ENCODE data around the gene AKAP13.

Gene AKAP13

DNA sequence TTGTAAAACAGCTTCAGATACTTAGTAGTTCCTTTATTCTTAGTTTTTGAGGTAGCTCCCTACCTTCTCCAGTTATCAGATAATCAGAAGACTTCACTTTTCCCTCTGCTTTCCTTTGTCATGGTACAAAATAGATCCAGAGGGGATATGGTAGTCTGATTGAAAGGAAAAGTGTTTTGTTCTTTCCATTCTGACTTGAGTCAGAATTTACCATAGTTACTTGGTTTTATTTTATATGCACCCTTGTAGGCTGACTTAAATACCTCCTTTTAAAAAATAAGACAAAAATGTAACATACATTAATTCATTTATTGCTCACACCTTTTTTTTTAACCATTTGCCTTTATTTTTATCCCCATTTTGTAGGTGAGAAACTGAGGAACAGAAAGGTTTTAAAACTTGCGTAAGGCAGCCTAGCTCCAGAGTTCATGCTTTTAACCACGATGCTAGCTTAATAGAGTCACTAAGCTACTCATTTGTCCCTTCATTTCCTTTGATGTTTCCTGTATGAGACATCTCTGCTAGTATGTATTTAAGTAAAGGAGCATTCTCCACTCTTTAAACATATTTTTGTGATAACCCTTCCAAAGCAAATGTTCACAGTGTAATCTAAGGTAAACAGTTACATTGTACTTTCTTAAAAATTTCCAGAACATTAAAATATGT, 226.9 kb downstream of the AKAP13 start:
- no peak for DNase-seq

DNA sequence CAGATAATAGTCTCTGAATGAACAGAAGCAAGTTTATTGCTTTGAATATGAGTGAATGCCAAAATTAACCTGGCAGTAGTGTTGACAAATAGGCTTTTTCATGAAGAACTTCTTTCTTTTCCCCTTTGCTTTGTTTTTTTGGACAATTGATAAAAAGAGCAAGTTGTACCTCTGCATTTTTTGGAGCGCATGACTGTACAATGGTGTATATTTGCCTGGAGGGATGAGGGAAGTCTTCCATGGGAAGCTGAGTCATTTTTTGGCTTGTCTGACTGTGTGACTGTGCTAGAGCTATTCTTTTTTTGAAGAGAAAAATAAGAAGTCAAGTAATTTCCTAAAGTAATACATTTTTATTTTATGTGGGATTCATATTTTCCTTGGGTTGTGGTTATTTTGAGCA, 227.4 kb downstream of the AKAP13 start:
- no peak for DNase-seq

DNA sequence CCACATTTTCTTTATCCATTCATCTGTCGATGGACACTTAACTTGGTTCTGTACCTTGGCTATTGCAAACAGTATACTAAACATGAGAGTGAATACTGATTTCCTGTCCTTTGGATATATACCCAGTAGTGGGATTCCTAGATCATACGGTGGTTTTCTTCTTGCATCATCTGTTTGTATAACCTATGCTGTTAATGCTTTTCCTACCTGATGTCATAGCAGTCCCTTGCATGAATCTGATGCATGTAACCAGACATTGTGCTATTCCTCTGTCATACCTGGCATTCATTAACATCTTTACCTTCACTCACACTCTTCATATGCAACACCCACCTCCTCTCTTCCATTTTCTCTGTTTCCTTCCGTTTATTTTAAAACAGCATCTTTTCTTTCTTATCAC, 229.1 kb downstream of the AKAP13 start:
- DNase-seq: no peak

DNA sequence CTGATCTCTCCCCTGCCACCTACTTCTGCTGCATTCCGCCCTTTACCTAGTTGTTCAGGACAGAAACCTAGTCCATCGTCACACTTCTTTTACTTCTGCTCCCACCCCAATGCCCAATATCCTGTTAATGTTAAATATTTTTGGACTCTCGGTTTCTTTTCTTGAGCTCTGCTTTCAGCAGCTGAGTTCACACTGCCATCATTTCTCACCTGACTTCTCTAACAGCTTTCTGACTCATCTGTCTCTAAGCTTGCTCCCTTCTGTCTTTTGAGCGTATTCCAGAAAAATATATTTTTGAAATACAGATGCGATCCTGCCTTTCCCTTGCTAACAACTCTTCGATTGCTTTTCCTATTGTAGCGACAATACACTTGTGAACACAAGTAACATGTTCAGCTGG, 231.0 kb downstream of the AKAP13 start:
- no peak for DNase-seq

DNA sequence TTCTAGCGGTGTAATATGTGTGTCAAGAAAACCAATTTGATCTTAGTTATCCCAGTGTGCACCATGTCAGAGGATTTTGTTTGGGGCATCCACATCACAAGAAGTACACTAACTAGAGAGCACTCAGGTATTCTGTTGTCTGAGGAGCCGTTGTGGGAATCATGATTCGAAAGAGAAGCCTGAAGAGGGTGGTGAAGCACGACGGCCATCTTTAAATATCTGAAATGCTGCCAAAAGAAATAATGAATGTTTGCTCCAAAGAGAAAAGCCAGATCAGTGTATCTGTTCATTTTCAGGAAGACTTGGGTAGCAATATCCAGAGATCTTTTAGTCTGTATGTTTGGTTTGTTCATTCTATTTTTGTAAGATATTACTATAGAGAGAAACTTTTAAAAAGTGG, 233.7 kb downstream of the AKAP13 start:
- no peak for DNase-seq

DNA sequence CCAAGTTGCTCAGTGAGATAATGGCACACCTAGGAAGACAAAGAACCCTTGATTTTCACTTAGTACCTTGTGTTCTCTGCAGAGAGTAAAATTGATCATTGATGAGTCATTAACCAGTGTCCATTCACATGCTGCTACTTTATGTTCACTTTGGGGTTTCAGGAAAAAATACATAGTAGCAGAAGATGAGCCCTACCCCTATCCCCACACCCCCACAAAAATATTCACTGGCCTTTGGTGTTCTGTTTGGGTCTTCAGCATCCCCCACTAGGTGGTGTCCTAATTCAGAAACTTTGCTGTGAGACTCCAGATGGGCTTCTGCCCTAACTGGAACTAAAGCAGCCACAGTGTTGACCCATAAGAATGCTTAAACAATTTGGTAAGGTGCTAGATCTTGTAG, 235.5 kb downstream of the AKAP13 start:
- no peak for DNase-seq

DNA sequence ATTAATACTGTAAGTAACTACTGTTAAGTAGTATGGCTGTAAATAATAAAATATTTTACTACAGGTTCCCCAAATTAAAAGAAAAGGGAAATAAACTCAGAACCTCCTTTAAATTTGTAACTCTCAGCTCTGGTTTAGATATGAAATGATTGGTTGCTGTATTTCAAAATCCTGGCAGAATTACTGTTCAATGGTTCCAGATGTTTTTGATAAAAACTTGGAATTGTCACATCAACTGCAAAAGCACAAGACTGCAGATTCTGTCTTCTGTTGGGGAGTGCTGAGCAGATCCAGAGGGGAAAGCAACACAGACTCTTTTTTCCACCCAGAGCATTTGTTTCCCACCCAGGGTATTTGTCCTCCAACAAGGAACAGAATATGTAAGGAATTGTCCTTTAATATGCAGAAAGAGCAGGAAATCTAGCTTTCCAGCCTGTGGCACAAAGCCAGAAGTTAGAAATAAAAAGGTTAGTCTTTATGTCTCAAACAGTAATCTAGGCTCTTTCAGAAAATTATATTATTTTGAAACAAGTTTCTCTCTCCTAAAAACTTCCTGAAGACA, 236.2 kb downstream of the AKAP13 start:
- DNase-seq: no peak

DNA sequence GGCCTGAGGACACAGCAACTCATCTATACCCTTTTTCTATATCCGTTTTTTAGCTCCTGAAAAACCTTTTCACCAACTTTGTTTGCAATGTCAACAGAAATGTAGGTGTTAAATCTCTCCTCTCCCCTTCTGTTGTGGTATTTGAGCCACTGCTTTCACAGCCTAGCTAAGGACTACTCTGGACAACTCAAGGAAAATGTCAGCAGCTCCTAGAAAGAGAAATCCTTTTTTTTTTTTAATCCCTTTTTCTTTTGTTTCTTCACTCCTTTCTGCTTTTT, 237.8 kb downstream of the AKAP13 start:
- no peak for DNase-seq

DNA sequence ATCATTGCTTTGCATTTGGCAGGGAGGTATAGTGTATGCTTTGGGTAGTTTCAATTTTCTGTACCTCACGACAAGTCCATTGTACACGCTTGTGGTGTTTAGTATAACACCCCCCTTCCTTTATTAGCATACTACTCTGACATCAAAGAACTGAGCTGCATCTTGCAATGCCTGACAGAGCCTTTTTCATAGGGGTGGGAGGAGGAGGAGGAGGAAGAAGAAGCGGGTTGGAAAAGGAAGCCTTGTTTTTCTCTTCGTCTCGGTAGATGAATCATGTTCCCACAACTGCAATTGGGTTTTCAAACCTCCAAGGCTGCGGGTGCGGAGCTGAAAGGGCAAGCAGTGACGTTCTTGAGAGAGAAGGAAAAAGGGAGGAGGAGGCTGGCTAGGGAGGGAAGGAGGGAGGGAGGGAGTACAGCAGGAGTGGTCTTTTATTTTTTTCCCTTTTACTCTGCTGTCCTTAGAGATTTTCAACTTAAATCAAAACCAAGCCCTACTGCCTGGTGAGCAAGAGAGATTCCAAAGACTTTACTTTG, 238.6 kb downstream of the AKAP13 start:
- peak; percentile 76 to 79 for DNase-seq

DNA sequence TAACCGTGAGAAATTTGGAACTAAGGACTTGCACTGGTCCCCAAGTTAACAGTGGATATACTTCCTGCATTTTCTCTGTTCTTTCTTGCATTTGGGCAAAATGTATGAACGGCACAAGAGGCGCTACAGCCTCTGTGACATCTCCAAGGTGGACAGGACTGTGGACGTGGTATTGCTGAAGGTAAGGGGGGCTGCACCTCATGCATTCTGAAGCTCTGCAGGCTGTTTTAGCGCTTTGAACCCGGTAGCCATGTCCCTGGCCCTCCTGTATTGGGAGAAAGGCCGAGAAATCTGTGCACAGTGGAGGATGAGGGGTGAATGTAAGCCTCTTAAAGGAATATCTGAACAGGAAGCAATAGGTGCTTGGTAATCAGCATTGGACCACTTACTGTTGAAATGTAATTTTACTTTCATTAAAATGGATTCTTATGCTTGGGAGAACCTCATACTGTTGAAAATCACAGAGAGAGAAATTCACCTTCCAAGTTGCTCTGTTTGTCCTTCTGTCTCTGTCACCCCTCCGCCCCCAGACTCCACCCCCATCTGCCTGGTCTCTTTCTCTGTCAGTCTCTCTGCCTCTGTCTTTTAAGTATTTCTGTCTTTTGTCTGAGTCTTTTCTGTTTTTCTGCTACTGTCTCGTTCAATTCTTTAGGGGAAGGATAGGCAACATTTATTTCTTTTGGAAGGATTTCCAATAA, 239.7 kb downstream of the AKAP13 start:
- peak in 1 of 2 experiments; percentile 47 for DNase-seq

DNA sequence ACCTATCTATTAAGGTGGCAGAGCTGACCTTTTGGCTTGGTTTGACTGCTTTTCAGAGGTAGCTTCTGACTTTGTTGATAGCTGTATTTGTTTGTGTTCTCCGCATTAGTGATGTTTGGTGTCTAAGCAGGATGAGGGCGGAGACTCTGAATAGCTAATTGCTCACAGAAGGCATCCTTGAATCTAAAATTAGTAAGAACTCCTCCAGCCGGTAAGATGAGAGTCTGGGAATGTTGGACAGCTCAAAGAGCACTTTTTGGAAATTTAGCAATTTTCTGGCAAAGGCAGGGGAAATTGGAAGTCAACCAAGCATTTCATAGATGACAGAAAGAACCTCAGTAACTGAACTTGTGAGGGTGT, 240.3 kb downstream of the AKAP13 start:
- DNase-seq: no peak

DNA sequence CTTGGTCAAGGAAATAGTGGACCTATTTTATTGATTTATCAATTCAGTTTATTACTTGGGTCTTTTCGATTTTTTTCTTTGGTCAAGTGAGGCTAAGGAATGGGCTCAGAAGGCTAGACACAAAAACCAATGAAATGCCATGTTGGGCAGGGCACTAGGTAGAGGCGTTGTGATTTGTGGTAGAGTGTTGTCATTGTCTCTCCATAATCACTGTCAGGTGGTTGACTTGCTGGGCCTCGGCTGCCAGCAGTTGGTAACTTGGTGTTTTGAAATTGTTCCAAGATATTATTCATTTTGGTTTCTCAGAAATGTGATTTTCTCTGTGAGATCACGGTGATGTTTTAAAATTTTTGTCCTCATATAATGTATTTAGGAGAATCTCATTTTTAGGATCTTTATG, 240.7 kb downstream of the AKAP13 start:
- DNase-seq: no peak

DNA sequence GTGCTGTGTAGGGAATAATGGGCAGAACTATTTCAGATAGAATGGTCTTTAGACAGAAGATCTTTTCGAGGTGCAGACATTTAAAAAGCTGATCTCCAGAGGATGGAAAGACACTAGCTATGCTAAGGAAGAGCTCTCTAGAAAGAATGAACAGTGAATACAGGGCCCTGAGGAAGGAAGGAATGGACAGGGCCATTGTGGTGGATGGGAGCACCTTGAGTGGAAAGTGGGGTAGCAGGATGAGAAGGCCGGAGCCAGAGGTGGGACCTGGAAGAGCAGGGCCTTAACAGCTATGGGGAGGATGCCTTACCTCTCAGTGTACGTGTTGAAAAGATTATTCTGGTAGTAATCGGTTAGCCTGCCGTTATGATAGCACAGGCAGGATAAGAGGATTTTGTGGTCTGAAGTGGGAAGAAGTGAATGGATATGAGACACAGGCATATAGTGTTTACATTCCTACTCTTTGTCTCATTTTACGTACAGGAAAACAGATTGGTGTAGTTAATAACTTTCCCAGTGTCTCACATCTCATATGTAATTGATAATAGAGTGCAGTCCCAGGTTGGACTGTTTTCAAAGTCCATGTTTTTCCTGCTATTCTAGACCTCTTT, 241.9 kb downstream of the AKAP13 start:
- DNase-seq: no peak

DNA sequence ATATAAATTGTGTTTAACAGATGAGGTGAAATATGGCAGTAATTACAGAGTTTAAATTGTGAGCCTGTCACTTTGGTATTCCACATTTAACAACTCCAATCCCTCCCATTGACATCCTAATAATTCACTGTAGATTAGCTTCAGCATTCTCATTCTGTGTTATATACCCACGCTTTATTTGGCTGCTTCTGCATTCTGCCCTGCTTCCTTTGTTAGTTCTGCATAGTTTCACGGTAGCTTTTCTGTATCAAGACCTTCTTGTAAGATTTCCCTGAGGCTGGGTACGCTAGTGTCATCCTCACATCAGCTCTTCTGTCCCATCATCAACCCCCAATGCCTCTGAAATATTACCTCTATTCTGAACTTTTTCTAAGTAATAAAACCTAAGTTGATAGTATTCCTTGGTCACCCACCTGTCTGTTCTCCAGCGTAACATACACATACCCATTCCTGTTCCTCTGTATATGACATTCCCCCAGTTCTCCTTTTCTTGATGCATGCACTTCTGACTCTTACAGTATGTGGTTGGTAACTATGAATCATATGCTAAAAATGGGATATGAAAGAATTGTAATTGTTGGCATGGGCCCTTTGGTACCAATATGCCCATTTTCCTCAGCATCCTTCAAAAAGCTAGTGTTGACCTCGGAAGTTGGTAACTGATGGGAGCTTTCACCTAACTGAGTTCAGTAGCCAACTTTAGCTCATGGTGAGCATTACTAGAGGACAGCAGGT, 243.1 kb downstream of the AKAP13 start:
- no peak for DNase-seq

DNA sequence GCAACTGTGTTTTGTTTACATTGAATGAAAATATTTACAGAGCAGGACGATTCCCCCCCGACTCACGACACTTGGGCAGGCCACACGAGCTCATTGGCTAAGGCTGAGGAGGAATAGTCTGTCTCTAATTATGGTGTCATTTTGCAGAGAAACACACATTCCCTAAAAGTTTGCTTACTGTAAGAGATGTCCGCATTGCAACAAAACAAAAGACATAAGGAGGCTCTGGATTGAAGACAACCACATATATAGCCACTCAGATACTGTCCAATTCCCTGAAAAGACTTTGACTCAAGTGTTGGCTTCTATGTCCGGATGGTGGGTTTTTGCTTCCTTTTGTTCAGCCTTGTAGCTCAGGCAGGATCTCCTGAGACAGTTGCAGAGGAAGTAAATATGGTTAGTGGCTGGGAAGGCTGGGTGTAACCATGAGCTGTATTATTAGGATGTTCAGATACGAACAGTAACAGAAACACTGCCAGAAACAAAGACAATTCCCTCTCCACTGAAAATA, 243.9 kb downstream of the AKAP13 start:
- DNase-seq: no peak

DNA sequence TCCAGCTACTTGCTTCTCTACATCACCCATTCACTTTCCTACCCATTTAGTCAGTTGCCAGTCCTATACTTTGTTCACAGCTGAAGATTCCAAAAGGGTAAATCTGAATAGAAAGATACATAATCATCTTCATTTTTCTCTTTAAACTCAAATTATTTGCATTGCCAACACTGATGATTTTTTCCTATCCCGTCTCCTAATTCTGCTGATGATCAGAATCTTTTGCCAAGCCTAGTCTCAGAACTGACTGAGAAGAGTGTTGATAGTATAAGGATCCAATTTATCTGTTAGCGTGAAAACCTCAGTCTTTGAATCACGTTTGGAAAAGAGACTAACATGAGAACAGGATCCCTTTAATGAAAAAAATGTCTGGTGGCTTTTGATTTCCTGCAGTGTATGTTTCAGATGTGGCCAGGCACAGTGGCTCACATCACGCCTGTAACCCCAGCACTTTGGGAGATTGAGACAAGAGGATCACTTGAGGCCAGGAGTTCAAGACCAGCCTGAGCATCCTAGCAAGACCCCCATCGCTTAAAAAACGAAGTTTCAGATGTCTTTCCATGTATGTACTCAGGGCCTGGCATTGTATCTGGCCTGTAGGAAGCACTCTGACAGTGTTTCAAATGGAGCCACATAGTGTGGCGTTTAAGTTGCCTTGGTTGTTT, 244.9 kb downstream of the AKAP13 start:
- DNase-seq: no peak

DNA sequence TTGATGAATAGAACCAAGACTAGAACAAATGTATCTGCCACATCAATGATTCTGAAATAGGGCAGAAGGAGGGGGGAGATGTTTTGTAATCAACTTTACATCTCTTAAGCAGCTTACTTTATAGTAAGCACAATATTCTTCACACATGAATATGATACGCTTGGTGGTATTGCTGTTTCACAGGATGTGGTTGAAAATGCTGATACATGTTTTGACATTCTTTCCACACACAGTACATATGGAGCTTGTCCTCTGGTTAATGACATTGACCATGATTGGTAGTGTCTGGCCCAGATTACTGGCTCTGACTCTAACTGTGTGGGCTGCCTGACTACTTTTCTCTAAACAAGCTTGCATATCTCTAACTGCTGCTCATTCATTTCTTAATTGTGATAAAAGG, 245.5 kb downstream of the AKAP13 start:
- DNase-seq: no peak

DNA sequence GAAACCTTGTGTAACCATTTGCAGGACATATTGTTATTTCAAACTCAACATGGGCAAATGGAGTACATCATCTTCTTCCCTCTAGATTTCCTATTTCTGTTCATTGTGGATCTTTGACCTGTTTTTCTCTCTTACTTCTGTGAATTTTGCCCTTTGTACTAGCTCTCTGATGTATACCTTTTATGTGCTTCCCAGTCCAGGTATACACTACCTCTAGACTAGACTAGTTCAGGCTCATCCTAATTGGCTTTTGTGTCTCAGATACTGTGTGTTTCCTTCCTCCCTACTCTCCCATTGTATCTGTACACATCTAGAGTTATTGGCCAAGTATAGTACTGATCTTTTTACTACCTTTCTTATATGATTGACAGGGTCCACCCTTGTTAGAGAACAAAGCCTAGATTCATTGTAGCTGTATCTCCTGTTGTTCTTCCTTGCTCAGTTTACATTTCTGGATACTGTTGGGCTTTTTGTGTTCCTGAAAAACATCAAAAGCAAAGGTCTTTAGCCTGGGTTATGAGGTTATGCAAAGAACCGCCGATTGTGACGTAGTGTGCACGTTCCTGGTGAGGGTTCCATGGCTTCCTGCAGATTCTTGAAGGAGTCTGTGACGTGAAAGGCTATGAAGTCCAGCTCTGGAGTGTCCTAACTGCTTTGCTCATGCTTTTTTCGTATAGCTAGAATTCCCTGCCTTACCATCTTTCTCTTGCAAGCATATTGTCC, 247.0 kb downstream of the AKAP13 start:
- DNase-seq: no peak

DNA sequence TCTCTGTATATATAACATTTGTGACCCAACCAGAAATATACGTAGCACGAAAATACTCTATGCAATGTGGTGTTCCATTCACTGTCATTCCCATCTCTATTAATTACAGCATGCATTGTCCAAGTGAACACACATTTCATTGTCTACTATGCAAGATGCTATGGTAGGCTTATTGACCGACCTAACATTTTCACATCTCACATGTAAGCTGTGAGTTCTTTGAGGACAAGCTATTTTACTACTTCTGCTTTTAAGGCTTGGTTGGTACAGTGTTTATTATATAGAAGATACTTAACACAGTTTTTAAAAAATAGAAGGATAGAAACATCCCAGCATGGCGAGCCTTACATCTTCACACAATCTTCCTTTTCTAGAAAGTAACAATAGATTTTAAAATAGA, 249.9 kb downstream of the AKAP13 start:
- no peak for DNase-seq

DNA sequence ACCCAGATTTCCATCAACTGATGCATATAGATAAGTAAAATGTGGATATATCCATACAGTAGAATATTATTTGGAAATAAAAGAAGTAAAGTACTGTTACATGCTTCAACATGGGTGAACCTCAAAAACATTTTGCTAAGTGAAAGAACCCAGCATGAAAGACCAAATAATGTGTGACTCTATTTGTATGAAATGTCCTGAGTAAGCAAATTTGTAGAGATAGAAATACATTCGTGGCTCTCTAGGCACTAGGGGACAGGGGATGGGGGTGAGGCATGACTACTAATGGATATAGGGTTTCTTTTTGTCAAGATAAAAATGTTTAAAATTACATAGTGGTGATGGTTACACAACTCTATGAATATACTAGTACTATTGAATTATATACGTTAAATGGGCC, 250.6 kb downstream of the AKAP13 start:
- DNase-seq: no peak

DNA sequence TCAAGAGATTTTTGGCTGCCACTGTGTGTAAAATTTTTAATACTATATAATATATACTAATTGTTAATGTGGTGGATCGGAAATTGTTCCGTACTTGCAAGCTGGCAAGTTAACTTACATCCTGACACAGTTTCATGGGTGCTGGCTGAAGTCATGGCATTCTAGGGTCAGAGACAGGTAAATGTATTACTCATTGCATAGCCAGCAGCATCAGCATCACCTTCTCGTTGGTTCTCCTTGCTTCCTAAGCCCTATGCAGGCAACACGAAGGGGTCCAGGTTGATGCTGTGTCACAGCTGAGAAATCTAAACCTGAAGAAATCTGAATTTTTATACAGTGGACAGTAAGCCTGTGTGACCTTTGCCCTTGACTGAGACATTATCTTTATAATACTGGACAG, 251.6 kb downstream of the AKAP13 start:
- DNase-seq: no peak

DNA sequence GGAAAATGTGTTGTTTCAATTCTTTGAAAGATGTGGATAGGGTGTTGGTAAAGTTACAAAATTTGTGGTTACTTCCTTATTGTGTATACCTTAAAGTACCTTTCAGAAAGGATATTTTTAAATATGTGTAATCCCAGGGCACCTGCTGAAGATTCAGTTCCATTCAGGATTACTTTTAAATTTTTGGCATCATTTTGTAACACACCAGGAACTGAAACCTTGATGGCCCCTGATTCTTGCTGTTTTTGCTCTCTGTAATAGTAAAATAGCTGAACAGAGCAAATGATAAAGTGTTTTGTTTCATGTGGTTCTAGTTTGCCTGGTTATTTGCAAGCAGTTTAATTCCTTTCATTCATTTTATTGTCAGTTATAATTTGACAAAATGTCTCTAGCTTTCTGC, 253.5 kb downstream of the AKAP13 start:
- no peak for DNase-seq
